T-helper 9 cell (primary cell): ENCODE measurements around the gene ARL15.

Experiments
- DNase-seq: peaks from one replicate; pipeline ENCODE4 v3.0.0-alpha.2; 2020

ARL15 gene

DNA sequence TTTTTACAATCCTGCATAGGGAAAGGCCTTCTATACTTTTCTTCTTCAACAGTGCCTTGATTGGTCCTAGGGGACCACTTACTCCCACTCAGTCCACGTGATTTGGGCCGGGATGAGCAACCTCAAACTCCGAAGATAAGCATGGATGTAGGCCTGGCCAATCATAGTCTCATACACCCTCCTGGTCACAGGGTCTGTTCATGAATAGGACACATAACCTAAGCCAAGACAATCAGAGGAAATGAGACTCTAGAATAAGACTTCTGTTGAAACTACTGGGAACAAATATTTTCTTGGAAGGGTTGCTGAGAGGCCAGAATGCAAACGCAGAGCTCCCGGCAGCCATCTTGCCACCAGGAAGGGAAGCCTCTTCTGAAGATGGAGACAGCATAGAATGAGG is 68.1 kb downstream of the ARL15 start:
- DNase-seq, result no peak

DNA sequence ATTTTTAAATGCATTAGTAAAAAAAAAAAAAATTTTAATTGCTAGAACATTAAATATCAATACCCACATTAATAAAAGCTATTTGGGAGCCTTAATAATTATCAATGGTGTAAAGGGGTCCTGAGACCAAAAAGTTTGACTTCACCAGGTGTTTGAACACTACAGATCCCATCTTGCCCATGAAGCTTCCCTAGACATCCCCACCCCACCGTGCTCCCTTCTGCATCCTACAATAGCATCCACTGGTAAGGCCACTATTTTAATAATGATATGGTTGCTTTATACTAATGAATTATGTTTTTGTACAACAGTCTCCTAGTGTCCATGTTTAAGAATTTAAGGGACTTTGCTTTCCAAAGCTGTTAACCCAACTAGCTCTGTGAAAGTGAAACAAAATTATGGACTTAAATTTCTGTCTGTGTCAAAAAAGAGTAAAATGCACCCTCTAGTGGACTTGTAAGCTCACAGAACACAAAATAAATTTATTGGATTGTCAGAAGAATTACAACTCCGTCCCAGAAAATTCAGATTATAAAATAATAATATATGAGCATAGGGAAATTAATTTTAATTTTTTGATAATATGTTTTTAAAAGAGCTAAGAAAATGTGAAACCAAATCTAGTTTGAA is 76.0 kb downstream of the ARL15 start:
- DNase-seq, result no peak

DNA sequence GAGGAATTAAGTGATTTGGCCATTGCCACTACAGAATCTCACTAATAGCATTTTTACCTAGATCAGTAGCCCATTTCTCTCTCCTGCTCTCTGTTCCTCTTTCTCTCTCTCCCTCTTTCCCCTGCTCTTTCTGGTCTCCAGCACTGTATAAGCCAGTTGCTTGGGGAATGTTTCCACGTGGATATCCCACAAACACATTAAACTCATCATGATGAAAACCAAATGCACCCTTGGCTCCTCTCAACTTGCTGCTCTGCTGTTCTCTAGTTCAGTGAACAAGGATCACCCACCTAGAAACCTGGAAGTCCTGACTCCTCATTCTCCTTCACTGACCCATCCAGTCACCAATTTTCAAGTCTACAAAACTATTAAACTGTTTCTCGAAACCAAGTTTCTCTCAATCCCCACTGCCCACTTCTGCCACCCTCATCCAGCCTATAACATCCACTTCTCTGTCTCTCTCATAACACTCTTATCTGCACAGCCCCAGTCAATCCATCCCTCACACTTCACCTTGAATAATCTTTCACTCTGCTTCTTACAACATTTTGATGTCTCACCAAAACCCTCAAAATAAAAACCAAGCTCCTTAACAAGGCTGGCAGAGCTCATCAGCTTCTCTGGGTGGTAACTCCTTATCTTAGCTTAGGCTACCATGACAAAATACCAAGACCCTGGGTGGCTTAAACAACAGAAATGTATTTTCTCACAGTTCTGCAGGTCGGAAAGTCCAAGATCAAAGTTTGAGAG is 79.3 kb downstream of the ARL15 start:
- DNase-seq, result no peak

- peak; percentile 67 for DNase-seq
Measured at GRCh38 chr5:54229041-54229780, 81.2 kb downstream of the ARL15 start.

DNA sequence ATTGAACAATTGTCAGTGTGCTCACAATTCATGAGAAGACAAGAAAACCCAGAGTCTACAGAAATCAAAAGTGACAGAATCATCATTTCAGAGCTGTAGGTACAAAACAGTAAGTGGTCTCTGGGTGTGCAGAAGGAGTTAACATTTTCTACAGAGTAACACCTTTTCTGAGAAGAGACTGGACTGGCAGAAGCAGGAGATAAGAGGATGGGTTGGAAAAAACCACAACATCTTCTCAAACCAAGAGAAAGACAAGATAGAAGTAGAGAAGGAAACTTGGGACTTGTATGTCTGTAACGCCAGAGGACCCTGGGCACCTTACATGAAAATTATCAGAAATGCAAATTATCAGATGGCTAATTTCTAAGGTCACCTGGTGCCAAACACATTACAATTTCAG is 82.6 kb downstream of the ARL15 start:
- no peak for DNase-seq

- DNase-seq, result no peak
Measured at GRCh38 chr5:54227109-54227508, 83.3 kb downstream of the ARL15 start.

DNA sequence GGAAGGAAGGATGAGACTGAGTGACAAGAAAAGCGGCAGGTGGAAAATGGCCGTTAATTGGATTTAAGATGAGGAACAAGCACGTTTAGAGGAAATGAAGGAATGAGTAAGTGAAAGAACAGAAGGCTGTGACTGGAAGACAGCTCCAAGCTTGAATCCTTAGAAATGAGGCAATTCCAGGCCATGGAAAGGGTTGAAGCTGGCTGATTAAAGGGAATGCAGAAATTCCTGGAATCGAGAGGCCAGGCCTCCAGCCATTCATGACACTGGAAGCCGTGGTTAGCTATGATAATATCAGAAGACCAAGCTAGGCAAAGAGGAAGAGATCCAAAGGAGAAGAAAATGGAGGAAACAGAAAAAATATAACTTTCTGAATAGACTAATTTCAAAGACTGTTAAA is 84.2 kb downstream of the ARL15 start:
- no peak for DNase-seq

DNA sequence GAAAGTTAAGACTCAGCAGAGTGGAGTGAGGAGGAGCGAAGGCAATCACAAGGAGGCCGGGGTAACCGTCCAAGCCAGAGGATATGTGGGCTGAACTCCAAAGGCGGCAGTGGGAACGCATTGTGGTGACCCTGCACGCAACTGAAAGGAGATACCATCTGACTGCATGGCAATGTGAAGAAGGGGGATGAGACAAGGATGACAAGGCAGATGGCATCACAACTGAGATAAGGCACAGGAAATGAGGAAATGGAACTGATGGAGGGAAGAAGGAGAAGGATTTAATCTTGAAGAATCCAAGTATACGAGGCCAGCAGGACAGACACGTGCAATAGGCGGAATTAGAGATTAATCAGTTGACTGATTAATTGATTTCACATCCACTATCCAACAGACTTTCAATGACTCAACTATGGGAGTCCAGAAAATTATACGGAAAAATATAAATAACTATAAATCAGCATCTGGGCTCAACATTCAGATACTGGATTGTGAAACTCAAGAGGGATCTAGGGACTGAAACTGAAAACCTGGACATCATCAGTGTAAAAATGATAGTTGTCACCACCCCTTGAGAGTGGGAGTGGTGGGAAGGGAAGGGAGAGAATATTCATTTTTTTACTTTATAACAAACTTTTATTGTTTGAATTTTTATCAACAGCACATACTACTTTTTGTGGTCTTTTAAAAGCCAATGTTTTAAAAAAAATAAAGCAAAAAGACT is 86.1 kb downstream of the ARL15 start:
- no peak for DNase-seq

DNA sequence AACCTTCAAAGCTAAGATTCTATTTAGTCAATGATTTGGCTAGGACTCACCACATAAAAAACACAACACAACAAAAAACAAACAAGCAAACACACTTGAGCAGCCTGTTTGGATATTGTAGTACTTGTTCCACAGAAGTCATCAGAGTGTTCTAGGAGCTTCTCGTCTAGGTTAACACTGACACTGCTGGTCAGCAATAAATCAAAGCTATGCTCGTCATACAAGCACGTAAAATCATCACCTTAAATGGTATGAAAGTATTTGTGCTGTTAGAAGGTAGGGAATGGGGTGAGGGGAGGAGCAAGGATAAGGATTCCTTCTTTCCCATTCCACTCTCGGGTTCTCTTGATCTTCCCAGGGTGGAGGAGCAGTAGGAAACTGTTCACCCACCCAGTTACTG is 88.0 kb downstream of the ARL15 start:
- DNase-seq, result no peak

- DNase-seq, result no peak
Measured at GRCh38 chr5:54221135-54221534, 89.2 kb downstream of the ARL15 start.

GRCh38 chr5:54220230-54221040 is 89.9 kb downstream of the ARL15 start:
- no peak for DNase-seq

- no peak for DNase-seq
Measured at GRCh38 chr5:54217826-54218503, 92.4 kb downstream of the ARL15 start.

DNA sequence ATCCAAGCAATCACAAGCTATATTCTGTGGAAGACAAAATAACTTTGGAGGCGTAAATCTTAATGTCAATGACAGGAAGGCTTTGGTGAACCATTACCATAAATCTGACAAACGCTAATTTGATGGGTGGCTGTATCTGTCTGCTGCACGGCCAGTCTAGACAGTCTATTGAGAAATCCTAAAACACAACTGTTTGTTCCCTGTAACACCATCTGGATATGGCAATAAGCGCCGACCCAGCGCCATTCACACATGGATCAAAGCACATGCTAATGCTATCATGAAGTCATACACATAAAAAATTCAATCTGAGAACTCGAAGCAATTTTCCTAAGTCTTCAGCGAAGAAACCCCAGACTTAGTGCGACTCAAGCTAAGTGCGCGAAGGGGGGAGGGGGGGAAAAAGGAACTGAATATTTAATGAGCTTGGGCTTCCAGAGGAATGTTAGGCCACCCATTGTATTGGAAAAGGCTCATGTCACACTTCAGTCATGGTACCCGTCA is 95.1 kb downstream of the ARL15 start:
- no peak for DNase-seq

GRCh38 chr5:54214722-54215121 is 95.7 kb downstream of the ARL15 start:
- no peak for DNase-seq

DNA sequence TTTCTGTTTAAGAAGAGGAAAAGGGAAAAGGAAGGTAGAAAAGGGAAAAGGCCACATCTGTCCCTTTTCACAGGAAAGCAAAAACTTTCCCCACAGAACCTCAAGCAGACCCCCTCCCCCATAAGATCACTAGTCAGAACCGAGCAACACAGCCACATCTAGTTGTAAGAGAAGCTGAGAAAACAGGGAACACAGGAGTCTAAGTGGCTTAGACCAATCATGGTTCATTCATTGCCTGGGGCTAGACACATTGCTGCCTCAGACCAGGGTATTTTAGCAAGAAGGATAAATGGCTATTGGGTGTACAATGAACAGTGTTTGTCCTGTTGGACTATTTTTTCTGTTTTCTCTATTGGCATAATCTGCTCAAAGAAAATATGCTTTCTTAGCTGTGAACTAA is 98.0 kb downstream of the ARL15 start:
- no peak for DNase-seq

DNA sequence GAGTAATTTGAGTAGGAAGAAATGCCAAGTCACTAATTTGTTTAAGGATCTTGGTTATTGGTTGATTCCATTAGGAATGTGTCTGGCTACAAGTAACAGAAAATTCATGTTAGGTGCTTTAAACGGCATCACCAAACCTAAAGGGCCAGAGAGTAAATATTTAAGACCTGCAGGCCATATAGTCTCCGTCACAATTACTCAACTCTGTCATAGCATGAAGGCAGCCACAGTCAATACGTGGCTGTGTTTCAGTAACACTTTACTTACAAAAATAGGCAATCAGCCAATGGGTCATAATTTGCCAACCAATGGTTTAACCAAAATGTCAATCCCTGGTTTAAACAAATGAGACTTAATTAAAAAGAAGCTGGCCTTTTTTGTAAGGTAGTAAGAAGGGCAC is 98.5 kb downstream of the ARL15 start:
- DNase-seq, result no peak

- DNase-seq, result no peak
Measured at GRCh38 chr5:54207566-54207965, 102.8 kb downstream of the ARL15 start.

GRCh38 chr5:54206580-54207229 is 103.7 kb downstream of the ARL15 start:
- DNase-seq, result no peak

DNA sequence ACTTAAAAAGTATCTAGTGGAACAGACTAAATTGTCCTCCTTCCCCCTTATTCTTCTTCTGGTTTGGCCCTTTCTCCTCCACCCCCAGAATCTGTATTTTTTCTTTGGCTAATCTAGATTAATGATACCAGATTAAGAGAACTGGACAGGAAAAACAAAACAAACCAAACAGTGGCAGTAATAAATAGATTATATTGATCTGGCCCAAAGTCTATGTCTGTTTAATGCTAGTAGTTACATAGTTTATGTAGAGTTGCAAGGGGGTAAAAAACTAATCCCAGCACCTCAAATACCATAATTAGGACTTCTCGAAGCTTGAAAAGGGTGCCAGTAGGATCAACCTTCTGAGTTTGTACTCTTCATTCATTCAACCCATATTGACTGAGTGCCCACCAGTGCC is 104.5 kb downstream of the ARL15 start:
- no peak for DNase-seq

DNA sequence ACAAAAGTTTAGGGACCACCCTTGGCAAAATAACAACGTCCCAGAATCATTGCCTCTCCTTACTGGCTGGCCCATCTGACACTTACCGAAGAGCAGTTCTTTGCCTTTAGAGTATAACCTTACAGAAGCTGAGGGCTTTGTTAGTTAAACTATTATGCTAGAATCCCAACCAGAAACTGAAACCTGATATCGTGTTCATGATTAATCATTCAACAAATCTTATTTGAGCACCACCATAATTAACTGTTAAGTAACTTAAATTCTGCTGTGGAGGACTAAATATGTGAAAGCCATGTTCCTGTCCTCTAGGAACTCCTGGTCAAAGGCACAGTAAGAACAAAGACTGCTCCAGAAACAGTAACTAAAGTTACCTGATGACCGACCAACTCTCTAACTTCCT is 104.9 kb downstream of the ARL15 start:
- no peak for DNase-seq

GRCh38 chr5:54197018-54197417 is 113.4 kb downstream of the ARL15 start:
- no peak for DNase-seq
